GM19025 (cell line): ENCODE results near the gene SACS.
"Not testable (repeated sequence)": the region's sequence is repeated elsewhere in the genome, so short reads cannot be mapped to it uniquely, and the experiment has no call there.

Experiments used
- ATAC-seq: cut with Tn5 transposase; IDR thresholded peaks from one replicate; pipeline ENCODE4 v1.9.1; 2021; ENCODE audit warnings: mild to moderate bottlenecking, low read depth, moderate library complexity; ENCODE audit not compliant: unreplicated experiment

The SACS gene

DNA sequence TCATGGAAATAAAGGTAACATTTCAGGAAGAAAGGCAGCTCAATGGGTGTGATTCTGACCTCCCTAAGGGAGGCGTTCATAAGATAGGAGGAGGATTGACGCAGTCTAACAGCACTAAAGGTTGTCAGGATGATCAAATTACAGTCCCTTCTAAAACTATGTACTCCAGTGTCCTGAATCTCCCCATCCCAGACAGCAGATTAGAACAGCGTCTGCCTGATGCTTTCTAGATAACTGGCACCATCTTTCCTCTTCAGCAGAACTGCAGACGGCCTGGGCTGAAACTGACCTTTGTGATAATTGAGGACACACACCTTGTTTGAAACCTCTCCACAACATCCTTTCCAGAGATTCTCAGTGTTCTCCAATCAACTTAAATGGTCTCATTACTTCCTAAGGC is 25.5 kb upstream of the SACS start:
- ATAC-seq = no peak

DNA sequence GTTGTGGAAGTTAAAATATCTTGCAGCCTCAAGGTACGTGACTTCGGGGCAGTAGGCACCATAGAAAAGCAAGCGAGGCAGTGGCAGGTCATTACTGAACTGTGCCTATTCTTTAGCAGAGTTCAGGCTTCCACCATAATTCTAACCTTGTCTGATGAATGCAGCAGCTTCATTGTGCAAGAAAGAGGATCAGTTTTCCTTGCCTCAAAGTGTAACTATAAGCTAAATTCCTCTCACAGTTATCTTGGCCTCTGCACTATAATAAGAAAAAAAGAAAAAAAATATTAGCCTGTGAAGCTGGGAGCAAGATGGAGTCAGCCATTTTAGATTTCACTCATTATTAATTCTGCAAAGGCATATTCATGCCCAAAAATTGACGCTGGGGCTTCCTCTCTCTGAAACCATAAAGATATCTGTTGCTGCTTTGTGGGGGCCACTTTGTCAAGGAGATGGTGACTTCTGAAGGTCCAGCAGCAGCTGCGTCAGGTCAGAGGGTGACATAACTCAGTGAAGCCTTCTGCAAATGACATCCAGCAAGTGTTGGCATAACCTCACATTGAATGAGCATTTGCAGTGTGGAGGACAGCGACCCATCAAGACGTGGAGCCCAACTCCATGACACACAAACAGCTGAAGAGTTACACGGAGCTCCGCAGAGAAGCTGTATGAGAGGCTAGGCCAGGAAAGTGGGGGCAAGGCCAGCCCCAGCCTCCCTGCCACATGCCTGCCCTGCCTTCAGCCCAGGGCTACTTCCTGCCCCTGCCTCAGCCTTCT is 23.1 kb upstream of the SACS start:
- no peak for ATAC-seq

GRCh38 chr13:23455401-23456185 is 22.1 kb upstream of the SACS start:
- ATAC-seq = no peak

DNA sequence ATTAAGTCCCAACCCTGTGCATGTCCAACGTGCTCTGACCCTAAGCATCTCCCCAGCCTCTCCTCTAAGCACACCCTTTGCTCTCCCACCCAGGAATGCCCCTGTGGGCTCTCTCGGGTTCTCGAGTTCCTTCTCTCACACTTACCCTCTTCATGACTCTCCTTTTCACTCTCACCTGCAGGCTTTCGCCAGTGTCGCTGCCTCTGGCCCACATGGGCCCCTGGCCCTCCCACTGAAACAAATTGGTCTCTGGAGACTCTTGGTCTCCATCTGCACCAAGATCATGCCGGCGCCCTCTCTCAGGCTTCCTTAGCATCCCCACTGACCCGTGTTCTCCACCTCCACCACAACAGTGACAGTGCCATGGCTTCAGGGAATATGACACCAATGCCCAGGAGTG is 19.6 kb upstream of the SACS start:
- no peak for ATAC-seq

DNA sequence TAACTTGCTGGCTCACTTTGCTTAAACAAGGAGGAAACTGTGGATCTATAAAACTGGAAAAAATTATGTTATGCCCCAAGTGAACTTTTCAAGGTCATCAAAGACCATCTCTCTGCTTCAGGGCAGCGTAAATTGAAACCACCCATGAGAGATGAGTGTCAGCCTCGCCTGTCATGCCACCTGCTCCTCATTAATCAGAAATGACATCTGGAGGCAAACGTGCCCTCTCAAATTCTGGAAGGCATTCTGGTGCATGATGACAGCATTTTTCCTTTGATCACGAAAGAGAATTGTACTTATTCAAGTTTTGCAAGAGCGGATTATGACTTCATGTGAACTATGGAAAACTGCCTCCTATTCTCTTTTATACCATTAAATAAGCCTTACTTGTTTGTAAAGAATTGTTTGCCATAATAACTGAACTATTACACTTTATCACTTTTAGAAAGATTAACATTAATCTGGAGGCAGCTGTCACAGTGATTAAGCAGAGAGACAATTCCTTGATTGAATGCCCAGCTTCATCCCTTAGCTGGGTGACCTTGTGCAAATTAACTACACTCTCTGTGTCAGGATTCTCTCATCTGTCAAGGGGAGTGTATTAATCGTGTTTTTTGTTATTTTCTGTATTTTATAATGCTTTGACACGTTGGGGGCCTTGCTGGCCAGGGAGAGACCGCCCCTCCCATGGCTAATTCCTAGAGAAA is 17.0 kb upstream of the SACS start:
- no peak for ATAC-seq

GRCh38 chr13:23449398-23450162 is 16.1 kb upstream of the SACS start:
- no peak for ATAC-seq

- no peak for ATAC-seq
Measured at GRCh38 chr13:23447927-23448326, 14.4 kb upstream of the SACS start.

DNA sequence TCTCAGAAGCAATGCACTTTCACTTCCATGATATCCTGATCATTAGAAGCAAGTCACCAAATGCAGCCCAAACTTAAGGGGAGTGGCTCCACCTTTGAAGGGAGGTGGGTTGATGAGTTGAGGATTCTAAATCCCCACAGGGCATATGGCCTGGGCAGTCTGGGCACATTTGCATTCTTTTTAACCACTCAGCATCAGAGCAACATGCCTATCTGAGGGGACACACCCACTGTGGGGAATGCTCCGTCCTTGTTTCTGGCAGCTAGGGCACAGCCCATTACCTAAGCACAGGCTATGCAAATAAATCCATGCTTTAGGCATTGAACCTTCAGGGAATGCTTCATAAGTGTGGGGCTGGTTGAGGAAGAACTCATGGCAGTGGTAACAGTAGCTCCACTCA is 12.3 kb upstream of the SACS start:
- no peak for ATAC-seq

GRCh38 chr13:23443878-23444277 is 10.4 kb upstream of the SACS start:
- ATAC-seq = no peak

DNA sequence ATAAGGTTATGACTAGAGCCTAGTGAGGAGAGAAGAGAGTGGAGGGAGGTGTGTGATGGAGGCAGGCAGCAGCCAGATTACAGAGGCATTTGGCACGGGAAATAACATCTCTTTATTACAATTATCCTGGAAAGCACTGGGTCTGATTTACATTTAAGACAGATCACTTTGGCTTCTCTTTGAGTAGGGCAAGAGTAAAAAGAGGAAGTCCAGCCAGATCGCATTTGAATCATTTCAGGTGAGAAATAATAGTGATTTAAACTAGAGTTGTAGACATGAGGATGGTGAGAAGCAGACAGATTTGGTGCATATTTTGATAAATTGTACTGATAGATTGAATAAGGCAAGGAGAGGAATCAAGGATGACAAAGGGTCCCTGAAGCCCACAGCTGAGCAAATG is 9.6 kb upstream of the SACS start:
- no peak for ATAC-seq

GRCh38 chr13:23440821-23441618 is 7.5 kb upstream of the SACS start:
- ATAC-seq = no peak

GRCh38 chr13:23440324-23440723 is 6.8 kb upstream of the SACS start:
- not testable (repeated sequence) for ATAC-seq

- ATAC-seq = no peak
Measured at GRCh38 chr13:23437916-23438315, 4.4 kb upstream of the SACS start.

- no peak for ATAC-seq
Measured at GRCh38 chr13:23436680-23437079, 3.2 kb upstream of the SACS start.

DNA sequence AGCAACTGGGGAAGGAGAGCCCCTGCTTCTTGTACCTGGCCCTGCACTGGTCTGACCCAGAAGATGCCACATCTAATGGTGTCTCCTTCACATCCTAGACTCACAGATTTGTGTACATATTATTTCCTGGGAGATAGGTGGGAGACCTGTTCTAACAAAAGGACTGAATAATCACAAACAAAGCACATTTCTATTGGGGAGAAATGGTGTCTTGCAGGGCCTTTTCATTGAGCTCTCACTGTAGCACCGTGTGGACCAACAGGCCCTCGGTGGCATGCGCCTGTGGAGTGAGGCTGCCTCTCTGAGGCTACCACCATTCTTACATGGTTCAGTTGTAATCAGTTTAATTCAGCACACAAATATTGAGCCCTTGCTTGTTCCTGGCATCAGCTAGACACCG is 989 bp upstream of the SACS start:
- ATAC-seq = no peak

GRCh38 chr13:23432626-23433025 is 876 bp downstream of the SACS start:
- ATAC-seq = no peak

DNA sequence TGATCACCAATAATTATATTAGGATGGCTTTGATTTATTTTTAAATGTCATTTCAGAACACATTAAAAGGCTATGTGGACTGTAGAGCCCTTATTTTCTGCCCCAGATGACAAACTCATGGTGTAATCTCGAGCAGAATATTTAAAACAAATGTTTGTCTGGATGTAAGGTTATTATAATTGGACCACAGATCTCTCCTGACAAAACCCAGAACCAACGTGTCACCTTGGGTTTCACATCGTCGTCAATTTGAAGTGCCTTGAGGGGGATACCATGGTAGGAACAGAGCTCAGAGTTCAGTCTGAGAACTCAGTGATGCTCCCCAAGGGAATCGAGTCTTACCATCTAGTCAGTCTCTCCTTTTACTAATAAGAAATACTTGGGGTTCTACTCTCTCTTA is 2.8 kb downstream of the SACS start:
- ATAC-seq = no peak

DNA sequence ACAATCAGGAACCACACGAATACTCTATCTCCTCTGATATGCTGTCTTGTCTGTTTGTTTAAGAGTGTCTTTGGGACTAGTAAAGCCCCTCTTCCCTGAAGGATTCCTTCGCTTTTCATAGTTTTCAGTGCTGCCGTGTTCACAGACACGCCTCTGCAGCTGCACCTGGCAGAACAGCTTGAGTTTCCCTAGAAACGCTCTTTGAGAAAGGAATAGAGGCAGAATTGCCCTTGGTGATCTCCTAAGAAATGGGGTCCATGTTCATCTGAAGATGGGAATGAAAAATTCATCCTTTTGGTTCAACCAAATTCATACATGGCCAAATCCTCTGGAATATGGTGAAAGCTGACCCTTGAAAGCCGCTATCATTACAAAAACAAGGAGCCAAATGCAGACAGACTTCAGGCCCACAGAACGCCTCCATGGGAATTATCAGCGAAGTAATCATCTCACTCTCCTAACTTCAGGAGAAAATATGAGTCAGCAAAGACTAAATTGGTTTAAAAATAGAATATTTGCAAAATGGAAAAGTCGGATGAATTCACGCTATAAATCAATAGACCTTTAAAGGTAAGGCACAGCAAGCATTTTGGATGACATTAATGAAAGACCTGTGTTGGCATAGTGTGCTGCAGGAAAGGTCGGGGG is 5.5 kb downstream of the SACS start:
- no peak for ATAC-seq

- no peak for ATAC-seq
Measured at GRCh38 chr13:23427342-23427843, 6.1 kb downstream of the SACS start.
